ENCODE measurements around the gene DECR2.
A peak's percentile ranks its signal among the peaks of the same experiment; 100 is the strongest.
"Not testable (repeated sequence)": the region's sequence is repeated elsewhere in the genome, so short reads cannot be mapped to it uniquely, and the experiment has no call there.

The DECR2 gene

DNA sequence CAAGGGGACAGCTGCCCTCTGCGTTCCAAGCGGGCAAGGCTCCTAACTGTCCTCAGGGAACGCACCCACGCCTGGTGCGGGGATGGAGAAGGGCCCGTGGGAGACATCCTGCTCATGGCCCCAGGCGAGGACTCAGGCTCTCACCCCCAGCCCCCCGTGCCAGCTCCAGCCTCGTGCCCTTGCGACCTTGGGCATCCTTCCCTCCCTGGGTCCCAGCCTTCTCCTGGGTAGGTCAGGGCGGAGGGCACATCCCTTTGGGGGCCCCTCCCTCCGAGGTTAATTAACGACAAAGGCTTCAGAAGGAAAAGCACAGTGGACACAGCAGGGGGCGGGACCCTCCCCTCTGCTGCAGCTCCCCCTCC, 22.9 kb upstream of the DECR2 start:
- peaks cover 36% of the 10 kb centered on the region for H3K4me1 ChIP-seq (ENCODE audit: insufficient read depth, low read length)
- H2AFZ ChIP-seq (ENCODE audit: low read depth, low read length), result no peak overlapping the region
- H3K9me3 ChIP-seq (ENCODE audit: low read length), result no peaks in the 10 kb centered on the region
- H3K27me3 ChIP-seq (ENCODE audit: insufficient read depth, low read length), result no peaks in the 10 kb centered on the region
- peaks cover 37% of the 10 kb centered on the region for H3K36me3 ChIP-seq (ENCODE audit: insufficient read depth, low read length)
- no peak overlapping the region for H3K4me3 ChIP-seq (ENCODE audit: low read length)

DNA sequence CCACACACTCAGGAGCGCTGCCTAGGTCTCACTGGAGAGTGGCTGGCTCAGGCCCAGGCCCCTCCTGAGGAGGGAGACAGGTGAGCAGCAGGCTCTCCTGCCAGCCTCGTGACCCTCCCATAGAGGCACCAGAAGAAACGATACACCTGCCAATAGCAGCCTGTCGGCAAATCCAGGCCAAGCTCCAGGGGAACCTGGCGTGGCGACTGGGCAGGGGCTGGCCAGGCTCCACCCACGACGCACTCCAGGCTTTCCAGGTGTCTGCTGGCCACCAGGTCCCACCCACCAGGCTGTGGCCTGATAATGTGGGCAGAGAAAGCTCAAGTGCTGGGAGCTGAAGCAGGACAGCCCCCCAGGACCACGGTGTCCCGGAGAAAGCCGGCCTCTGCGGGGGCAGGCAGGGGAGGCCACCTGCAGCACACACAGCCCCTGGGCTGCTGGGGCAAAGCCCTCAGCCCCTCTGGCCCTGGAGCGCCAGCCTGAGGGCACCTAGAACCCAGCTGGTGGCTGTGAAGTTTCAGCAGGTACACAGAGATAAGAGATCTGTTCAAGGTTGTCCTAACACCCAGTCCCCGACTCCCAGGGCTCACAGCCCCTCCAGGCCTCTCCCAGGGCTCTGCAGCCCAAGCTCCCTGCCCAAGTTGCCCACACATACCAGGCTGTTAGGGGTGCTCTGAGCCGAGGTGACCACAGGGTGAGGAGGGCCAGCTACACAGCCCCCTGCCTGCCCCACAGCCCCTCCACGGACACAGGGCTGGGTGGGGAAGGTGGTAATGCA, 22.3 kb upstream of the DECR2 start:
- Histone ChIP-seq H3K4me3 (ENCODE audit: low read length) (no peak overlapping the region), H3K27me3 (ENCODE audit: insufficient read depth, low read length) (no peaks in the 10 kb centered on the region), H3K36me3 (ENCODE audit: insufficient read depth, low read length) (peaks cover 32% of the 10 kb centered on the region), H2AFZ (ENCODE audit: low read depth, low read length) (no peak overlapping the region), H3K4me1 (ENCODE audit: insufficient read depth, low read length) (peaks cover 42% of the 10 kb centered on the region), H3K9me3 (ENCODE audit: low read length) (no peaks in the 10 kb centered on the region)

GRCh38 chr16:379961-380761, 21.5 kb upstream of the DECR2 start:
- peaks cover 42% of the 10 kb centered on the region for H3K4me1 ChIP-seq (ENCODE audit: insufficient read depth, low read length)
- H3K9me3 ChIP-seq (ENCODE audit: low read length), result no peaks in the 10 kb centered on the region
- H3K36me3 ChIP-seq (ENCODE audit: insufficient read depth, low read length), result peaks cover 25% of the 10 kb centered on the region
- H2AFZ ChIP-seq (ENCODE audit: low read depth, low read length), result no peak overlapping the region
- no peaks in the 10 kb centered on the region for H3K27me3 ChIP-seq (ENCODE audit: insufficient read depth, low read length)
- H3K4me3 ChIP-seq (ENCODE audit: low read length), result peak overlapping the region; percentile 93

DNA sequence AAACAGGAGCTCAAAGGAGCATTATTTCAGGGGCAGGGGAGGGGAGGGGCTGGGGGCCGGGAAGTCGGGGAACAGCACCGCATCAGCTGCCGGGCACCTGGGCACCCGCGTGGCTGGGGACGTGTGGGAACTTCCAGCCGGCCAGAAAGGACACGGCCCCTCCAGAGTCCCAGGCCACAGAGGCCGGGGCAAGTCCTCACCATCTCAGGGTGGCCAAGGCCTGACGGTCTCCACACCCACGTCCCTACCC, 21.0 kb upstream of the DECR2 start:
- Histone ChIP-seq H3K27me3 (ENCODE audit: insufficient read depth, low read length) (no peaks in the 10 kb centered on the region), H3K9me3 (ENCODE audit: low read length) (no peaks in the 10 kb centered on the region), H3K4me3 (ENCODE audit: low read length) (peak overlapping the region; percentile 93), H3K36me3 (ENCODE audit: insufficient read depth, low read length) (peaks cover 22% of the 10 kb centered on the region), H3K4me1 (ENCODE audit: insufficient read depth, low read length) (peaks cover 42% of the 10 kb centered on the region), H2AFZ (ENCODE audit: low read depth, low read length) (no peak overlapping the region)

GRCh38 chr16:381012-381788, 20.5 kb upstream of the DECR2 start:
- Histone ChIP-seq H3K9me3 (ENCODE audit: low read length) (no peaks in the 10 kb centered on the region), H3K36me3 (ENCODE audit: insufficient read depth, low read length) (peaks cover 16% of the 10 kb centered on the region), H3K4me3 (ENCODE audit: low read length) (peak overlapping the region; percentile 93)

DNA sequence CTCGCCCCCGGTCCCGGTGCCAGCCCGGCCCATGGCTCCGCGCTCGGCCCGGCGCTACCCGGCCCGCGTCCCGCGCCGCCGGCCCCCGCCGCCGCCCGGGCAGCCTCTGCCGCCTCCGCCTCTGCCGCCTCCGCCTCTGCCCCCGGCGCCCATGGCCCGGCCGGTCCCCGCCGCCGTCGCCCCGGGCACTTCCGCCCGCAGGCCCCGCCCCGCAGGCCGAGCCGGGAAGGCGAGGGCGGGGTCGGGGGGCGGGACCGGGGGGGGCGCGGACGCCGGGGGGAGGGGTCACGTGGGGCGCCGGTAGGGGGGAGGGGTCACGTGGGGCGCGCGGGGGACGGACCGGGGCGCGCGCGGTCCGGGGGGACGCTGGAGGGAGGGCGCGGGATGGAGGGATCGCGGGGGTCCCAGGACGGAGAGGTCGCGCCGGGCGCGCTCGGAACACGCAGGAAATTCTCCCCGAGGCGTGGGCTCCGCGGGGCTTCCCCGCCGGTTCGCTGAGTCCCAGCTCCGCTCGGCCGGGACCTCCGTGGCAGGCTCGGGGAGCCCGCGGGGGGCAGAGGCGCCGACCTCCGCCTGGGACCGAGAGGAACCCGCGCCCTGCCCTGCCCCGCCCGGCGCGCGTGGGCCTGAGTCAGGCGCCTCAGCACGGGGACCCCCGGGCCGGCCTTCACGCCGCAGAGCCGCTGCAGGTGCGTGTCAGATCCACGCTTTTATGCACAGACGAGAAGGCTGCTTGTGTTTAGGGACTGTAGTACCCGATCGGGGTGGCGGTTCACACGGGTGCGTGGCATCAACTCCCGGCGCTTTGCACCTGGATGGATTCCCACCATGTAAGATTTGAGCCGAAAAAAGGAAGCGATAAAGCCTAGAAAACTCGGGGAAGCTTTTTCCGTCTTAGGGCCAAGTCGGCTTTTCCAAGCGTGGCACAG, 19.6 kb upstream of the DECR2 start, which contains the start of gene PGAP6:
Gene PGAP6, minus strand, starts transcription at position 190 of the 929 bp plus-strand sequence. Its CDS starts 157 bp downstream, at position 33.
- Histone ChIP-seq H3K9me3 (ENCODE audit: low read length) (no peaks in the 10 kb centered on the region), H3K27me3 (ENCODE audit: insufficient read depth, low read length) (no peaks in the 10 kb centered on the region), H3K4me3 (ENCODE audit: low read length) (peak within 1 kb of the TSS; percentile 93), H3K4me1 (ENCODE audit: insufficient read depth, low read length) (peaks cover 49% of the 10 kb centered on the region), H2AFZ (ENCODE audit: low read depth, low read length) (peak within 1 kb of the TSS; percentile 73), H3K36me3 (ENCODE audit: insufficient read depth, low read length) (peaks cover 10% of the 10 kb centered on the region)

More at GRCh38 chr16:381012-381788, 20.5 kb upstream of the DECR2 start:
- no peaks in the 10 kb centered on the region for H3K27me3 ChIP-seq (ENCODE audit: insufficient read depth, low read length)
- H3K4me1 ChIP-seq (ENCODE audit: insufficient read depth, low read length), result peaks cover 43% of the 10 kb centered on the region
- no peak overlapping the region for H2AFZ ChIP-seq (ENCODE audit: low read depth, low read length)

GRCh38 chr16:383326-384051, 18.2 kb upstream of the DECR2 start:
- H3K36me3 ChIP-seq (ENCODE audit: insufficient read depth, low read length), result peaks cover 5% of the 10 kb centered on the region
- H3K9me3 ChIP-seq (ENCODE audit: low read length), result no peaks in the 10 kb centered on the region
- H2AFZ ChIP-seq (ENCODE audit: low read depth, low read length), result no peak overlapping the region
- peak overlapping the region; percentile 2 for H3K4me3 ChIP-seq (ENCODE audit: low read length)
- H3K4me1 ChIP-seq (ENCODE audit: insufficient read depth, low read length), result peaks cover 59% of the 10 kb centered on the region
- no peaks in the 10 kb centered on the region for H3K27me3 ChIP-seq (ENCODE audit: insufficient read depth, low read length)

DNA sequence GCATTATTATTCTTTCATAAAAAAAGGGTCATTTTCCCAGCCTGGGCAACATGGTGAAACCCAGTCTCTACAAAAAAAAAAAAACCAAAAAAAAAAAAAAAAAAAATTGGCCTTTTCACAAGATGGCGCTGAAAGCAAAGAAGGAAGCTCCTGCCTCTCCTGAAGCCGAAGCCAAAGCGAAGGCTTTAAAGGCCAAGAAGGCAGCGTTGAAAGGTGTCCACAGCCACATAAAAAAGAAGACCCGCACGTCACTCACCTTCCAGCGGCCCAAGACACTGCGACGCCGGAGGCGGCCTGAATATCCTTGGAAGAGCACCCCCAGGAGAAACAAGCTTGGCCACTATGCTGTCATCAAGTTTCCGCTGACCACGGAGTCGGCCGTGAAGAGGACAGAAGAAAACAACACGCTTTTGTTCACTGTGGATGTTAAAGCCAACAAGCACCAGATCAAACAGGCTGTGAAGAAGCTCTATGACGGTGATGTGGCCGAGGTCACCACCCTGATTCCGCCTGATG, 15.0 kb upstream of the DECR2 start:
- no peak overlapping the region for H3K4me3 ChIP-seq (ENCODE audit: low read length)
- no peak overlapping the region for H2AFZ ChIP-seq (ENCODE audit: low read depth, low read length)
- H3K27me3 ChIP-seq (ENCODE audit: insufficient read depth, low read length), result no peaks in the 10 kb centered on the region
- H3K36me3 ChIP-seq (ENCODE audit: insufficient read depth, low read length), result no peaks in the 10 kb centered on the region
- peaks cover 42% of the 10 kb centered on the region for H3K4me1 ChIP-seq (ENCODE audit: insufficient read depth, low read length)
- no peaks in the 10 kb centered on the region for H3K9me3 ChIP-seq (ENCODE audit: low read length)

- H3K36me3 ChIP-seq (ENCODE audit: insufficient read depth, low read length); H3K27me3 ChIP-seq (ENCODE audit: insufficient read depth, low read length); H3K4me3 ChIP-seq (ENCODE audit: low read length); H3K9me3 ChIP-seq (ENCODE audit: low read length); H2AFZ ChIP-seq (ENCODE audit: low read depth, low read length): not testable (repeated sequence)
- peaks cover 32% of the 10 kb centered on the region for H3K4me1 ChIP-seq (ENCODE audit: insufficient read depth, low read length)
Measured at GRCh38 chr16:387761-388666, 13.7 kb upstream of the DECR2 start.

GRCh38 chr16:389352-389751, 12.3 kb upstream of the DECR2 start:
- H3K4me1 ChIP-seq (ENCODE audit: insufficient read depth, low read length), result peaks cover 19% of the 10 kb centered on the region
- no peaks in the 10 kb centered on the region for H3K9me3 ChIP-seq (ENCODE audit: low read length)
- H3K4me3 ChIP-seq (ENCODE audit: low read length), result no peak overlapping the region

GRCh38 chr16:391885-392335, 9.8 kb upstream of the DECR2 start:
- peaks cover 18% of the 10 kb centered on the region for H3K4me1 ChIP-seq (ENCODE audit: insufficient read depth, low read length)
- H2AFZ ChIP-seq (ENCODE audit: low read depth, low read length), result no peak overlapping the region
- no peaks in the 10 kb centered on the region for H3K36me3 ChIP-seq (ENCODE audit: insufficient read depth, low read length)
- H3K4me3 ChIP-seq (ENCODE audit: low read length), result no peak overlapping the region
- no peaks in the 10 kb centered on the region for H3K27me3 ChIP-seq (ENCODE audit: insufficient read depth, low read length)
- H3K9me3 ChIP-seq (ENCODE audit: low read length), result no peaks in the 10 kb centered on the region

More at GRCh38 chr16:389352-389751, 12.3 kb upstream of the DECR2 start:
- Histone ChIP-seq H3K27me3 (ENCODE audit: insufficient read depth, low read length) (no peaks in the 10 kb centered on the region), H2AFZ (ENCODE audit: low read depth, low read length) (no peak overlapping the region), H3K36me3 (ENCODE audit: insufficient read depth, low read length) (no peaks in the 10 kb centered on the region)

Data from neuron (in vitro differentiated cells).